Stimulated activated CD8-positive, alpha-beta memory T cell treated with anti-CD3 and anti-CD28 coated beads, Interleukin-12 subunit alpha, Interleukin-12 subunit beta, amount 100 ng/mL, for 24 hours (primary cell): ENCODE measurements around the gene KRT73.

Experiments
- DNase-seq: peaks from one replicate; pipeline ENCODE4 v3.0.0-alpha.2; 2020; ENCODE audit errors: extremely low read depth

The KRT73 gene

GRCh38 chr12:52645982-52646381, 27.6 kb upstream of the KRT73 start:
- DNase-seq, result no peak

GRCh38 chr12:52645120-52645761, 26.9 kb upstream of the KRT73 start:
- DNase-seq, result no peak

- no peak for DNase-seq
Observed at GRCh38 chr12:52644078-52644415, 25.7 kb upstream of the KRT73 start.

- no peak for DNase-seq
Observed at GRCh38 chr12:52643233-52644077, 25.1 kb upstream of the KRT73 start.

- no peak for DNase-seq
Observed at GRCh38 chr12:52641468-52641867, 23.1 kb upstream of the KRT73 start.

GRCh38 chr12:52637299-52637698, 18.9 kb upstream of the KRT73 start:
- no peak for DNase-seq

GRCh38 chr12:52636592-52637258, 18.4 kb upstream of the KRT73 start:
- no peak for DNase-seq

GRCh38 chr12:52636189-52636588, 17.8 kb upstream of the KRT73 start:
- DNase-seq, result no peak

GRCh38 chr12:52634266-52635056, 16.1 kb upstream of the KRT73 start:
- DNase-seq, result no peak

- no peak for DNase-seq
Observed at GRCh38 chr12:52633383-52633782, 15.0 kb upstream of the KRT73 start.

GRCh38 chr12:52632656-52633055, 14.3 kb upstream of the KRT73 start:
- no peak for DNase-seq

GRCh38 chr12:52631676-52632459, 13.5 kb upstream of the KRT73 start:
- DNase-seq, result no peak

GRCh38 chr12:52631264-52631663, 12.9 kb upstream of the KRT73 start:
- DNase-seq, result no peak

GRCh38 chr12:52630599-52631200, 12.3 kb upstream of the KRT73 start:
- no peak for DNase-seq

- no peak for DNase-seq
Observed at GRCh38 chr12:52630008-52630500, 11.7 kb upstream of the KRT73 start.

GRCh38 chr12:52629281-52630007, 11.1 kb upstream of the KRT73 start:
- no peak for DNase-seq

GRCh38 chr12:52628841-52629240, 10.5 kb upstream of the KRT73 start:
- no peak for DNase-seq

- DNase-seq, result no peak
Observed at GRCh38 chr12:52628111-52628507, 9.8 kb upstream of the KRT73 start.

GRCh38 chr12:52627395-52628110, 9.2 kb upstream of the KRT73 start:
- no peak for DNase-seq
